Measurements from ENCODE around the gene STARD10. TPM values are rescaled to one million over a fixed set of nuclear protein-coding genes. Genes with fewer than 3 reads are reported as not detected.

STARD10 gene
- total and polyA plus RNA-seq, 2 experiments from 2014 or later = 16.6 to 20.5 TPM

- Mint-ChIP-seq H3K9me3 (no peaks in the 10 kb centered on the region), H3K27me3 (ENCODE audit: insufficient read depth, low read depth, poor library complexity) (peaks cover 2% of the 10 kb centered on the region), H3K4me1 (peaks cover 37% of the 10 kb centered on the region), H3K36me3 (ENCODE audit: low read depth) (no peaks in the 10 kb centered on the region; the same call in 1 of the 3 replicates), H3K27ac (no peak overlapping the region), H3K4me3 (no peak overlapping the region)
- Histone ChIP-seq H3K4me3 (no peak overlapping the region), H3K27me3 (ENCODE audit: insufficient read depth) (no peaks in the 10 kb centered on the region), H3K9me2 (ENCODE audit: insufficient read depth) (no peaks in the 10 kb centered on the region), H4K20me1 (replicated peaks; ENCODE audit: insufficient read depth) (peaks cover 28% of the 10 kb centered on the region), H3K4me1 (ENCODE audit: insufficient read depth) (peaks cover 18% of the 10 kb centered on the region), H2AFZ (no peak overlapping the region), H3K79me2 (replicated peaks; ENCODE audit: insufficient read depth) (peaks cover 73% of the 10 kb centered on the region), H3F3A (replicated peaks; ENCODE audit: low read depth) (0 out of 2 replicates have a peak, but pooled peaks cover 2% of the 10 kb centered on the region), H3K36me3 (ENCODE audit: insufficient read depth) (no peaks in the 10 kb centered on the region), H3K4me2 (no peak overlapping the region), H3K27ac (ENCODE audit: low read depth) (no peak overlapping the region)
- ATAC-seq = no peak
- DNase-seq (ENCODE audit: low spot score) = no peak
- TF ChIP-seq CREB1 (CRISPR knock-in tag; IDR thresholded peaks at IDR 0.05; ENCODE audit: low read depth) (no peak), POLR2AphosphoS5 (IDR thresholded peaks at IDR 0.05; ENCODE audit: low read depth) (no peak), EZH2phosphoT487 (IDR thresholded peaks at IDR 0.05; ENCODE audit: unreplicated experiment) (no peak), ZNF462 (CRISPR knock-in tag; IDR thresholded peaks at IDR 0.05) (no peak), NANOG (IDR thresholded peaks at IDR 0.05; ENCODE audit: borderline replicate concordance) (no peak), JUNB (IDR thresholded peaks at IDR 0.05; ENCODE audit: unreplicated experiment) (no peak), EZH2 (IDR thresholded peaks at IDR 0.05; ENCODE audit: low read depth, unreplicated experiment) (no peak), STAT1 (IDR thresholded peaks at IDR 0.05; ENCODE audit: unreplicated experiment) (no peak), CTCF (conservative IDR thresholded peaks at IDR 0.05; ENCODE audit: low read depth in 2 of 2) (no peak)
Measured at GRCh38 chr11:72745511-72745910, 48.3 kb downstream of the STARD10 start.

Data from GM23338 (cell line).